GM12891 (cell line): ENCODE results near the gene FAM174C.

Experiments
- POLR2A ChIP-seq: IDR thresholded peaks from 2 replicates; pipeline ENCODE4 v1.6.1; 2011; ENCODE audit warnings: low read depth, low read length, control low read depth
- POLR2AphosphoS5 ChIP-seq: IDR thresholded peaks from 2 replicates; pipeline ENCODE4 v1.6.1; 2011; ENCODE audit warnings: low read depth, low read length, control low read depth

DNA sequence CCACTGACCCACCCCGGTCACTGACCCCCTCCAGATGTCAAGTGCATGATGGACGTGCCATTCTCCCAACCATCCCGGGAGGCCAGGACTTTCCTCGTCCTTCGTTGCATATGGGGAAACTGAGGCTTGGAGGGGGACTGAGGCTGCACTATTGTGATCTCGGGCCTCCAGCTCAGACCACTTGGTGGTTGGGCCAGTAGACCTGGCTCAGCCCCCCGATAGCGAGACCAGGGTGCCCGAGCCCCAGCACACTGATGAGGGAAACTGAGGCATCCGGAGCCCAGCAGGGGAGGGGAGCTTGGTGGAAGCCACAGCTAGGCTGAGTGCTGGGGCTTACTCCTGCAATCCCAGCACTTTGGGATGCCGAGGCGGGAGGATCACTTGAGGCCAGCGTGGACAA, 20.7 kb downstream of the FAM174C start:
- TF ChIP-seq POLR2A (no peak), POLR2AphosphoS5 (no peak)
